H1 (cell line): ENCODE results near the gene IL12B. TPM values are rescaled to one million over a fixed set of nuclear protein-coding genes. Genes with fewer than 3 reads are reported as not detected.

Experiments
- BACH1 ChIP-seq: IDR thresholded peaks from 2 replicates; pipeline ENCODE4 v1.6.1; 2012; ENCODE audit warnings: low read length, improper control_type of control experiment
- EZH2 ChIP-seq: fragments of 200-600 bp; sonication (generic); IDR thresholded peaks from 2 replicates; pipeline ENCODE4 v1.7.1; 2012; ENCODE audit warnings: low read depth, mild to moderate bottlenecking, moderate library complexity, low read length, inconsistent platforms; ENCODE audit not compliant: severe bottlenecking
- HDAC2 ChIP-seq, 2 experiments: fragments of 300-600 bp in 1 of 2; sonication (generic) in 1 of 2; IDR thresholded peaks; 2 replicates each; pipeline ENCODE4 v1.6.1; 2011 to 2012; ENCODE audit warnings: low read depth in 2 of 2, low read length in 2 of 2, mild to moderate bottlenecking in 2 of 2, moderate library complexity in 2 of 2, borderline replicate concordance in 1 of 2, inconsistent platforms in 1 of 2
- RAD21 ChIP-seq, 2 experiments: IDR thresholded peaks in 1 of 2; conservative IDR thresholded peaks in 1 of 2; 2 replicates each; pipeline ENCODE4 v1.6.1; 2011; ENCODE audit warnings: low read depth in 2 of 2, low read length in 2 of 2, improper control_type of control experiment in 1 of 2, inconsistent platforms in 1 of 2, mild to moderate bottlenecking in 1 of 2, moderate library complexity in 1 of 2
- RFX5 ChIP-seq: IDR thresholded peaks from 2 replicates; pipeline ENCODE4 v1.6.1; 2011; ENCODE audit warnings: low read depth, low read length, improper control_type of control experiment, borderline replicate concordance
- SP4 ChIP-seq: IDR thresholded peaks from 2 replicates; pipeline ENCODE4 v1.6.1; 2012; ENCODE audit warnings: low read length, inconsistent platforms
- SUZ12 ChIP-seq: fragments of 200-600 bp; sonication (generic); IDR thresholded peaks from 2 replicates; pipeline ENCODE4 v1.6.1; 2012; ENCODE audit warnings: mild to moderate bottlenecking, inconsistent platforms, low read length, moderate library complexity, mixed read lengths
- polyA plus RNA-seq, 7 experiments: library from polyadenylated mRNA; depleted of rRNA in 3 of 7; stranded (reverse) in 5 of 7; unstranded in 2 of 7; fragments of >200 nt in 5 of 7; fragments of 200-250 nt in 2 of 7; gene quantifications; 1 replicate in 5 of 7; 2 replicates in 1 of 7; 4 replicates in 1 of 7; pipeline versions ENCODE4 v1.2.1 to v1.2.3, GENCODE V29; 2011 to 2013; ENCODE audit warnings: missing spikeins in 2 of 7, mixed read lengths in 2 of 7
- total RNA-seq: library from RNA; stranded (reverse); fragmentation: NEBNext Ultra II Directional; extraction: Animal tissue kit (Norgen Biotek cat#: 25700); gene quantifications from 2 replicates; pipeline ENCODE4 v1.2.1, GENCODE V29; 2021

IL12B gene
- total and polyA plus RNA-seq, 2 of the 8 experiments (the other 6 are each of a cell fraction or from before 2014, with no cell fraction given), result not detected

DNA sequence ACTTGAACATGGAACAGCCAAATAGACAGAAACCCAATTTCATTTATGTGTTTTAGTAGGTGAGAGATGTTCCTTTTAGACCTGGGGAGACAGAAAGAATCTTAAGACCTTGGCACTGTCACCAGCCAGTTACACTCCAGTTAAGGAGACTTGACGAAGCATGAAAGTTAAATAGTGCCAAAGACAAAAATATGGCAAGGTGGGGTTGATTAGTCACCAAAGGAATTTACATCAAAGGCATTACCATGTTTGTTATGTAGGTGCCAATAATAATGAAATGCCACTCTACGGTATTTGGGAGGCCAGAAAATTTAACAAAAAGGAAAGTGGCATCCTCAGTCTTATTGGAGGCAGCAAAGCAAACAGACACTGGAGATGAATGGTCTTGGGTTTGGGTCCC lies 9.2 kb upstream of the IL12B start (continued):
- no peak for TF ChIP-seq RAD21 (IDR thresholded peaks at IDR 0.05 in 1 of 2, conservative IDR thresholded peaks at IDR 0.05 in 1 of 2; ENCODE audit: low read depth in 2 of 2, low read length in 2 of 2)
- TF ChIP-seq BACH1, result no peak
- no peak for TF ChIP-seq RFX5
- no peak for TF ChIP-seq EZH2
- no peak for TF ChIP-seq SP4
- no peak for TF ChIP-seq SUZ12
- no peak for TF ChIP-seq HDAC2 (IDR thresholded peaks at IDR 0.05; ENCODE audit: borderline replicate concordance in 1 of 2, low read depth in 2 of 2, low read length in 2 of 2)
